Breast epithelium (tissue), 3 donors: Measurements from ENCODE around the gene PHF12.

ENCODE experiments used
- POLR2A ChIP-seq: fragments of 450-650 bp; IDR thresholded peaks from one replicate; pipeline ENCODE4 v1.6.1; 2016; ENCODE audit warnings: antibody characterized with exemption, mild to moderate bottlenecking, moderate library complexity
- TF ChIP-seq, protein P1 (sequence below), 3 donors: fragments of 450-650 bp; IDR thresholded peaks; one replicate each; pipeline ENCODE4 v1.5.1; 2016 to 2017; ENCODE audit warnings: antibody characterized with exemption in 3 of 3, mild to moderate bottlenecking in 3 of 3, moderate library complexity in 3 of 3

DNA sequence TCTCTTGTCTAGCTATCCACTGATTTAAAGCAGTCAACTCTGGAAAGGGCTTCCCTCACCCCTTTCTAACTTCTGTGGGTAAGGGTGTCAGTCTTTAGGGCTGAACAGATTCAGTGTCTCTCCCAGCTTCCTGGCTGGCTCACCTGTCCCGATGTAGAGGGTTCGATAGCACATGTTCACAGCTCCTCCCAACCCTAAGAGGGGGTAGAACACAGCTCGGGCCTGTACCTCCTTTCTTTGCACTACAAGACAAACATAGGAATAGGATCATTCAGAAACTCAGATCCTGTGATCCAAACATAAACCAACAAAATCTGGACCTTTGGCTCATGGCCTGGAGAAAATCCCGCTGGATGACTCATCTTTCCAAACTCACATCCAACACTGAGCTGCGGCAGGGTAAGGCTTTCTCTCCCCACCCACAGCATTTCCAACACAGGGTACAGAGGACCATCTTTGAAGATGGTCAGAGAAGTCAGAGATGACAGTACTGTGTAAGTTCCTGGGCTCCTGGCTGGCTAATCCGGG, 42.6 kb downstream of the PHF12 start:
- TF ChIP-seq, protein P1, sequence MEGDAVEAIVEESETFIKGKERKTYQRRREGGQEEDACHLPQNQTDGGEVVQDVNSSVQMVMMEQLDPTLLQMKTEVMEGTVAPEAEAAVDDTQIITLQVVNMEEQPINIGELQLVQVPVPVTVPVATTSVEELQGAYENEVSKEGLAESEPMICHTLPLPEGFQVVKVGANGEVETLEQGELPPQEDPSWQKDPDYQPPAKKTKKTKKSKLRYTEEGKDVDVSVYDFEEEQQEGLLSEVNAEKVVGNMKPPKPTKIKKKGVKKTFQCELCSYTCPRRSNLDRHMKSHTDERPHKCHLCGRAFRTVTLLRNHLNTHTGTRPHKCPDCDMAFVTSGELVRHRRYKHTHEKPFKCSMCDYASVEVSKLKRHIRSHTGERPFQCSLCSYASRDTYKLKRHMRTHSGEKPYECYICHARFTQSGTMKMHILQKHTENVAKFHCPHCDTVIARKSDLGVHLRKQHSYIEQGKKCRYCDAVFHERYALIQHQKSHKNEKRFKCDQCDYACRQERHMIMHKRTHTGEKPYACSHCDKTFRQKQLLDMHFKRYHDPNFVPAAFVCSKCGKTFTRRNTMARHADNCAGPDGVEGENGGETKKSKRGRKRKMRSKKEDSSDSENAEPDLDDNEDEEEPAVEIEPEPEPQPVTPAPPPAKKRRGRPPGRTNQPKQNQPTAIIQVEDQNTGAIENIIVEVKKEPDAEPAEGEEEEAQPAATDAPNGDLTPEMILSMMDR (IDR thresholded peaks at IDR 0.05) = no peak
- TF ChIP-seq POLR2A = no peak
